ENCODE data around the gene G6PC1.
A peak's percentile ranks its signal among the peaks of the same experiment; 100 is the strongest.
"Not testable (repeated sequence)": the region's sequence is repeated elsewhere in the genome, so short reads cannot be mapped to it uniquely, and the experiment has no call there.

The G6PC1 gene

DNA sequence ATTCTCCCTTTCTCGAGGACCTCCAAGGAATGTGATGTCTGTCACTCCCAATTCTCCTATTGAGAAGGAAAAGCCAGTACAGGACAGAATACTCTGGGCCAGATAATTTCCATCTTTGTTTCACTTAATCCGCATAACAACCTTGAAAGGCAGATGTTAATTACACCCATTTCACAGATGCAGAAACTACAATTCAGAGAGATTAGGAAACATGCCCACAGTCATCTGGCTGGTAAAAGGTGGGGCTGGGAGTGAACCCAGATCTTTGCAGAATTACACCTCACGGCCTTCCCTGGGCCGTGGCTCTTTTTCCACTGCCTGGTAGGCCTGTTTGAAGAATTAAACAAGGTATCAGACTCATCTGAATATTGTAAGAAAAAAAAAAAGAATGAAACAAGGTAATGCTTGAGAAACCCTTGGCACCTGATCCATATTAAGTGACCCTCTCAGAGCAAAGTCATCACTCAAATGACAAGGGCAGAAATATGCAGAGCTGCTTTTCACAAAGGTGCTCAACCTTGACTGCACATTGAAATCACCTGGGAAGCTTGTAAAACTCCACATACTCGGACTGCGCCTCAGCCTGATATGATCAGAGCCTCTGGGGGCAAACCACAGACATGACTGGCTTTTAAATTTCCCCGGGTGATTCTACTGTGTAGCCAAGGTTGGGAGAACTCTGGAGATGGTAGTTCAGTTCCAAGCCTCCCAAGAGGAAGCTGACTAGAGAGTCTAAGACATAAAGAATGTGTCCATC, 16.6 kb upstream of the G6PC1 start:
- H3K4me3 ChIP-seq (ENCODE audit: insufficient read length, low read depth): no peak overlapping the region
- no peak for DNase-seq (ENCODE audit: low read depth, low spot score)
- no peaks in the 10 kb centered on the region for H3K36me3 ChIP-seq (ENCODE audit: insufficient read depth, insufficient read length, low read length)
- no peak for TF ChIP-seq SUZ12 (IDR thresholded peaks at IDR 0.05; ENCODE audit: extremely low read depth, insufficient read depth, insufficient read length)
- no peak for TF ChIP-seq YY1 (IDR thresholded peaks at IDR 0.05; ENCODE audit: insufficient read depth, insufficient read length)
- no peak for TF ChIP-seq ZNF274 (IDR thresholded peaks at IDR 0.05; ENCODE audit: low read depth, low read length)
- H3K4me1 ChIP-seq (ENCODE audit: insufficient read depth, insufficient read length): peaks cover 5% of the 10 kb centered on the region
- peaks cover 19% of the 10 kb centered on the region for H3K27me3 ChIP-seq (ENCODE audit: insufficient read depth, insufficient read length)
- H3K9ac ChIP-seq (ENCODE audit: insufficient read length, low read depth): no peak overlapping the region
- no peaks in the 10 kb centered on the region for H3K9me3 ChIP-seq (ENCODE audit: insufficient read depth, low read length)

DNA sequence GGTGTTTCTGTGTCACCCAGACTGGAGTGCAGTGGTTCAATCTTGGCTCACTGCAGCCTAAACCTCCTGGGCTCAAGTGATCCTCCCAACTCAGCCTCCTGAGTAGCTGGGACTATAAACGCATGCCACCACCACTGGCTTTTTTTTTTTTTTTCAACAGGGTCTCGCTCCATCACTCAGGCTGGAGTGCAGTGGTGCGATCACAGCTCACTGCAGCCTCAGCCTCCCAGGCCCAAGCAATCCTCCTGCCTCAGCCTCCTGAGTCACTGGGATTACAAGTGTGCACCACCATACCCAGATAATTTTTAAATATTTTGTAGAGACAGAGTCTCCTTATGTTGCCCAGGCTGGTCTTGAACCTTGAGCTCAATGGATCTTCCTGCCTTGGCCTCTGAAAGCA, 14.8 kb upstream of the G6PC1 start:
- not testable (repeated sequence) for H3K36me3 ChIP-seq (ENCODE audit: insufficient read depth, insufficient read length, low read length); H3K27me3 ChIP-seq (ENCODE audit: insufficient read depth, insufficient read length); H3K9me3 ChIP-seq (ENCODE audit: insufficient read depth, low read length); H3K4me3 ChIP-seq (ENCODE audit: insufficient read length, low read depth); H3K4me1 ChIP-seq (ENCODE audit: insufficient read depth, insufficient read length); H3K9ac ChIP-seq (ENCODE audit: insufficient read length, low read depth); DNase-seq (ENCODE audit: low read depth, low spot score)

DNA sequence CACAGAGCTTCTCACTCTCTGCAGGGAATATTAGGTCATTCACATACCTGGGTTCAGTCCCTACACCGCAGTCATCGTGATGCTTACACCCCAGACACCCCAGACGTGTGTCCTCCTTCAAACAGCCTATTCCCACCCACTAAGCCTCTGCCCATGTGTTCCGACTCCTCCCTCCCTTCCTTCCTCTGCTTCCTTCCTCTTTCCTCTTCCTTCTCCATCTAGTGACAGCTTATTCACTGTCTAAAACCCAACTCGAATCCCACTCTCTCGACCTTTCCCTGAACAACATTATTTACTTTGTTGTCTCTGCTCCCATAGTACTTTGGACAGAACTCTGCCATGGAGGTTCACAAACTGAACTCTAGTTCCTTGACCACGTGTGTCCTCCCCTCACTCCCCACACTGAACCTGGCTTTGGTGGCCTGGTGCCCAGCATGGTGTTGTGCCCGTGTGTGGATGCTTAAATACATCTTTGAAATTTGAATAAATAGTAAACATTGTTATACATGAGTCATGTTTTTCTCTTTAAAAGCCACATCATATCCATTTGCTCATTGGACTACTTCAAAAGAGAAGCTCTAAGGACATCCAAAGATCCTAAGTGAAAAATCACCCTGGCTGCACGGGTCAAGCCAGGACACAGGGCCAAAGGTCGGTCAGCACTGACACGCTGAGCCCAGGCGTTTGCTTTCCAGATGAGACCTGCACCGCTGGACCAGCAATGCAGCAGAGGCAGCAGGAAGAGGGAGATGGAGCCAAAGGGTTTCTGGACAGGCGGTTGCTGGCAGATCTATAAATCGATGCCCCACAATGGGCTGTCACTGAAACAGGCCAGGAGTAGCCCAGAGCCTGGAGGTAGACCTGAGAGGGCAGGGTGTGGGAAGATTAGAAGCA, 14.1 kb upstream of the G6PC1 start:
- Histone ChIP-seq H3K36me3 (ENCODE audit: insufficient read depth, insufficient read length, low read length) (no peaks in the 10 kb centered on the region), H3K9ac (ENCODE audit: insufficient read length, low read depth) (no peak overlapping the region), H3K9me3 (ENCODE audit: insufficient read depth, low read length) (no peaks in the 10 kb centered on the region), H3K27me3 (ENCODE audit: insufficient read depth, insufficient read length) (peaks cover 4% of the 10 kb centered on the region), H3K4me1 (ENCODE audit: insufficient read depth, insufficient read length) (peaks cover 3% of the 10 kb centered on the region), H3K4me3 (ENCODE audit: insufficient read length, low read depth) (no peak overlapping the region)
- TF ChIP-seq YY1 (IDR thresholded peaks at IDR 0.05; ENCODE audit: insufficient read depth, insufficient read length): no peak
- TF ChIP-seq ZNF274 (IDR thresholded peaks at IDR 0.05; ENCODE audit: low read depth, low read length): no peak
- TF ChIP-seq SUZ12 (IDR thresholded peaks at IDR 0.05; ENCODE audit: extremely low read depth, insufficient read depth, insufficient read length): no peak
- DNase-seq (ENCODE audit: low read depth, low spot score): no peak

DNA sequence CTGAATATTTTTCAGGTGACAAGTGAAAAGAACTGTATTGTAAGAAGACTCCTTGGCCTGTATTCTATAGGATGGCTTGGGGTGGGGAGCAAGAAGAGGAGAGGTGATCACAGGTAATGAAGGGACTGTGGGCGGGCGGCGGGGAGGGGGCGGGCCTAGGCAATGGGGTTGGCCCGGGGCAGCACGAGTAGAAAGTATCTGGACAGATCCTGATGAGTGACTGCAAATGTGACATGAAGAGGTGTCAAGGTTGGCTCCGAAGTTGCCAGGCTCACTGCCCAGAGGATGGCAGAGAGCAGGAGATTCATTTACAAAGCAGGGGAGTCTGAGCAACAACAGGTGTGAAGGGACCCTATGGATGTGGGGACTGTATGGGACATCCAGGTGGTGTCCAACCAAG, 10.8 kb upstream of the G6PC1 start:
- no peak overlapping the region for H3K9ac ChIP-seq (ENCODE audit: insufficient read length, low read depth)
- no peak overlapping the region for H3K4me3 ChIP-seq (ENCODE audit: insufficient read length, low read depth)
- TF ChIP-seq SUZ12 (IDR thresholded peaks at IDR 0.05; ENCODE audit: extremely low read depth, insufficient read depth, insufficient read length) (no peak), YY1 (IDR thresholded peaks at IDR 0.05; ENCODE audit: insufficient read depth, insufficient read length) (no peak), ZNF274 (IDR thresholded peaks at IDR 0.05; ENCODE audit: low read depth, low read length) (no peak)
- no peaks in the 10 kb centered on the region for H3K9me3 ChIP-seq (ENCODE audit: insufficient read depth, low read length)
- peaks cover 3% of the 10 kb centered on the region for H3K4me1 ChIP-seq (ENCODE audit: insufficient read depth, insufficient read length)
- no peaks in the 10 kb centered on the region for H3K36me3 ChIP-seq (ENCODE audit: insufficient read depth, insufficient read length, low read length)
- no peaks in the 10 kb centered on the region for H3K27me3 ChIP-seq (ENCODE audit: insufficient read depth, insufficient read length)
- DNase-seq (ENCODE audit: low read depth, low spot score): no peak

DNA sequence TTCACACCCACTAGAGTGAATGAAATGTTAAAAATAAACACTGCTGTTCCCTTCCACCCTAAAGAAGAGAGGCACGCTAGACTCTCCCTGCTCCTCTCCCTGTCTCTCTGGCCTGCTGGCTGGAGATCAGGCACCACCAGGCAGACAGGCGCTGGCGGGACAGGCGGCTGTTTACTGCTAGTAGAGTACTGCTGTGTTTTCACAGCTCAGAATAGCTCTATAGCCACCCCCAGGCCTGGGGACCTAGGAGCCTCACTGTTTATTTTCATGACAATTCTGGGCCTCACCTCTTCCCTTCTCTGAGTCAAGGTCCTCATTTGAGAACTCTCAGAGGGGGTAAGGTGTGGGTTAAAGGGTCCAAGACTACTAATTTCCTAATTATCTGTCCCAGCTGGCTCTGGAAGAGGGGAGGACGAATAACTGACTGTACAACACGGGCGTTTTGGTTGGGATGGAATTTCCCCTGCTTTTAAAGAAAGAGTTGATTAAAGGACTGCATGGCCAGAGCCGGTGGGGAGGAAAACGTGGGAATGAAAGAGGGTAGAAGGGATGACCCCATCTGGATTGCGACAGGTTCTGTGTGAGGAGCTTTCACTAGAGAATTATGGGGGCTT, 9.0 kb upstream of the G6PC1 start:
- H3K4me1 ChIP-seq (ENCODE audit: insufficient read depth, insufficient read length): peaks cover 3% of the 10 kb centered on the region
- DNase-seq (ENCODE audit: low read depth, low spot score): peak; percentile 23
- H3K27me3 ChIP-seq (ENCODE audit: insufficient read depth, insufficient read length): no peaks in the 10 kb centered on the region
- TF ChIP-seq YY1 (IDR thresholded peaks at IDR 0.05; ENCODE audit: insufficient read depth, insufficient read length) (no peak), ZNF274 (IDR thresholded peaks at IDR 0.05; ENCODE audit: low read depth, low read length) (no peak), SUZ12 (IDR thresholded peaks at IDR 0.05; ENCODE audit: extremely low read depth, insufficient read depth, insufficient read length) (no peak)
- H3K9me3 ChIP-seq (ENCODE audit: insufficient read depth, low read length): no peaks in the 10 kb centered on the region
- no peaks in the 10 kb centered on the region for H3K36me3 ChIP-seq (ENCODE audit: insufficient read depth, insufficient read length, low read length)
- H3K4me3 ChIP-seq (ENCODE audit: insufficient read length, low read depth): no peak overlapping the region
- H3K9ac ChIP-seq (ENCODE audit: insufficient read length, low read depth): no peak overlapping the region

DNA sequence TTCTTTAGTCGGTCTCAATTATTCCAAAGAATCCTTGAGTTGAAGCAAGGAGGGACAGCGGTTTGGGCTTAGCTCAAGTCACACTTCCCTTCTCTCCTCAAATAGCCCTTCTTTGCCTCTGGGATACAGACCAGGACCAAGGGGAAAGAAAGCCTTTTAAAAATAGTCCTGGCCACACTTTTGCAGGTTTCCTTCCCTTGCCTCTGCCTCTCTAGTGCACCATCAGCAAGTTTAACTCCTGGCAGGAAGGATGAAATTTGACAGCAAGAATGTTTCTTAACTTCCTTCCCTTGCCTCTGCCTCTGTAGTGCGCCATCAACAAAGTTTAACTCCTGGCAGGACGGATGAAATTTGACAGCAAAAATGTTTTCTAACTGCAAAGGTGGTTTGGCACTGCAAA, 7.2 kb upstream of the G6PC1 start:
- Histone ChIP-seq H3K4me1 (ENCODE audit: insufficient read depth, insufficient read length) (no peaks in the 10 kb centered on the region), H3K9me3 (ENCODE audit: insufficient read depth, low read length) (peaks cover 11% of the 10 kb centered on the region; the same call in 1 of the 2 replicates), H3K9ac (ENCODE audit: insufficient read length, low read depth) (peak overlapping the region; percentile 34), H3K27me3 (ENCODE audit: insufficient read depth, insufficient read length) (no peaks in the 10 kb centered on the region), H3K36me3 (ENCODE audit: insufficient read depth, insufficient read length, low read length) (no peaks in the 10 kb centered on the region), H3K4me3 (ENCODE audit: insufficient read length, low read depth) (no peak overlapping the region)
- DNase-seq (ENCODE audit: low read depth, low spot score): no peak
- TF ChIP-seq SUZ12 (IDR thresholded peaks at IDR 0.05; ENCODE audit: extremely low read depth, insufficient read depth, insufficient read length) (no peak), ZNF274 (IDR thresholded peaks at IDR 0.05; ENCODE audit: low read depth, low read length) (no peak), YY1 (IDR thresholded peaks at IDR 0.05; ENCODE audit: insufficient read depth, insufficient read length) (no peak)
